Measurements from ENCODE around the gene FXYD1. TPM values are rescaled to one million over a fixed set of nuclear protein-coding genes. Genes with fewer than 3 reads are reported as not detected.

Gene FXYD1
- polyA plus RNA-seq, 1 of the 3 experiments (the other 2 are of a cell fraction): 0.12 TPM

- ChIA-PET CTCF (interaction anchor here (0.7 to 5.1 kb wide), 34 partner anchors 11 to 216 kb away, joined by 3 to 59 read pairs (median 5); partner anchors contain the start of genes FFAR3, FXYD5 and USF2), POLR2A (no interaction called here)
- H3K4me3 ChIP-seq (ENCODE audit: low read depth in 2 of 2, low read length in 1 of 2): peak overlapping the region; percentile 23 to 41; a peak in 2 of 4 replicates
- peak overlapping the region; percentile 73 for H3K4me2 ChIP-seq
- no peak for DNase-seq
- H3K27ac ChIP-seq (ENCODE audit: low read depth in 2 of 2, low read length in 1 of 2): no peak overlapping the region
- H4K20me1 ChIP-seq (ENCODE audit: insufficient read depth): no peaks in the 10 kb centered on the region
- no peak overlapping the region for H3K9ac ChIP-seq
- H3K27me3 ChIP-seq (ENCODE audit: insufficient read depth): peaks cover 40% of the 10 kb centered on the region; the same call in 1 of the 2 replicates
- no peak overlapping the region for H2AFZ ChIP-seq (ENCODE audit: low read depth)
- TF ChIP-seq MEF2A (IDR thresholded peaks at IDR 0.05; ENCODE audit: borderline replicate concordance, low read depth) (no peak), CTCF (IDR thresholded peaks at IDR 0.05) (no peak), CHD2 (IDR thresholded peaks at IDR 0.05; ENCODE audit: low read length, partially characterized antibody) (no peak), EZH2phosphoT487 (IDR thresholded peaks at IDR 0.05; ENCODE audit: borderline replicate concordance, low read depth) (no peak), MAX (IDR thresholded peaks at IDR 0.05; ENCODE audit: low read depth) (no peak), POLR2AphosphoS5 (IDR thresholded peaks at IDR 0.05; ENCODE audit: low read depth, low read length) (no peak), YY1 (IDR thresholded peaks at IDR 0.05; ENCODE audit: low read depth) (no peak), USF1 (IDR thresholded peaks at IDR 0.05; ENCODE audit: borderline replicate concordance, low read depth) (no peak), NFIC (IDR thresholded peaks at IDR 0.05; ENCODE audit: borderline replicate concordance) (no peak), GABPA (IDR thresholded peaks at IDR 0.05; ENCODE audit: low read depth) (no peak), EP300 (IDR thresholded peaks at IDR 0.05; ENCODE audit: borderline replicate concordance in 1 of 2, low read depth in 1 of 2, low read length in 1 of 2) (no peak), RCOR1 (IDR thresholded peaks at IDR 0.05; ENCODE audit: low read length) (no peak), MXI1 (IDR thresholded peaks at IDR 0.05; ENCODE audit: low read depth, low read length) (no peak), GATA2 (CRISPR knock-in tag; IDR thresholded peaks at IDR 0.05) (no peak), SMC3 (IDR thresholded peaks at IDR 0.05; ENCODE audit: low read depth, low read length) (no peak), REST (IDR thresholded peaks at IDR 0.05; ENCODE audit: low read depth, low read length) (no peak), JUND (IDR thresholded peaks at IDR 0.05) (no peak), NRF1 (IDR thresholded peaks at IDR 0.05; ENCODE audit: low read depth, low read length) (no peak), RFX5 (IDR thresholded peaks at IDR 0.05; ENCODE audit: low read length) (no peak), USF2 (IDR thresholded peaks at IDR 0.05; ENCODE audit: borderline replicate concordance, low read depth, low read length) (no peak)
- H3K4me1 ChIP-seq (ENCODE audit: control insufficient read depth in 1 of 2, insufficient read depth in 2 of 2, low read depth in 1 of 2, low read length in 1 of 2): peaks cover 0 to 25% of the 10 kb centered on the region in 2 experiments; a peak in 2 of 4 replicates
- H3K79me2 ChIP-seq (ENCODE audit: insufficient read depth): no peaks in the 10 kb centered on the region
- 33% methylated on average over 20 of the region's 21 CpGs for WGBS (ENCODE audit: low lambda C conversion rate)
- no peaks in the 10 kb centered on the region for H3K9me3 ChIP-seq
- H3K36me3 ChIP-seq (replicated peaks in 1 of 2; ENCODE audit: control insufficient read depth in 1 of 2, insufficient read depth in 2 of 2, low read length in 1 of 2): no peaks in the 10 kb centered on the region
- no peaks in the 10 kb centered on the region for H3K9me2 ChIP-seq
- H3F3A ChIP-seq (replicated peaks; ENCODE audit: insufficient read depth): peaks cover 6% of the 10 kb centered on the region
Measured at GRCh38 chr19:35141837-35142605, 3.4 kb downstream of the FXYD1 start.

All from SK-N-SH (cell line).